ENCODE measurements around the gene MMP24OS.
A peak's percentile ranks its signal among the peaks of the same experiment; 100 is the strongest.
"Not testable (repeated sequence)": the region's sequence is repeated elsewhere in the genome, so short reads cannot be mapped to it uniquely, and the experiment has no call there.

MMP24OS gene

DNA sequence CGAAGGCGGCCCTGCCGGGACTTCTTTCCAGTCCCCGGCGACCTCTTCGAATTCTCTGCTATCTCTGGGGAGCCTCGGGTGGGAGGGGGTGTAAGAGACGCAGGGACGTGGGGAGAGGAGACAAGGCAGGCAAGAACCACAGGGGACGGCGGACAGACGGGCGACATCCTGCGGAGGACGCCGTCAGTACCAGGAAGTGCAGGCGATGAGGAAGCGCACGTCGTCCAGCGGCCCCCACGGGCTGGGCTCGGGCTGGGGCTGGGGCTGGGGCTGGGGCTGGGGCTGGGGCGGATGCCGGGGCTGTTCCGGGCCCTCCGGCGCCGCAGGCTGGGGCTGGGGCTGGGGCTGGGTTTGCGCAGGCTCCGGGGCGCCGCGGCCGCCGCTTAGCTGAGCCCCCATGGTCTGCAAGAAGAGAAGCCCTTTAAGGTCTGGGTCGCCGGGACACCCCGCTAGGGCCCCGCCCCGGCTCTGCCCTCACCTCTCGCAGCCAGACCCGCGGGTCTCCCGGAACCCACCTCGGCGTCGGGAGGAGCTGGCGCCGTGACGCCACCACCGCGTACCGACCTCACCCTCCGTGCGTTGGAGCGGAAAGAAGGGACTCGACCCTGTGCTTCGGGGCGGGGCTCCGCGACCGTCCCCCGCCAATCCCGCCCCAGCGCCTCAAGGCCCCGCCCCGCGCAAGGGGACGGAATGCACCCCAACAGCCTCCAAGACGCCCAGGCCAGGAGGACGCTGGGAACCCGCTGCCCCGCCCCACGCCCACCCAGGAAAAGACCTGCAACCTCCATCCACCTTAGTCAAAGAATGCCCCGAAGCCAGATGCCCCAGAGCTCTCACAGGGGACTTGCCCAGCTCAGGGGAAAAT lies at the start of gene MMP24OS:
MMP24OS (minus strand) TSS at position 592 of the 865 bp plus-strand sequence; CDS start at position 399, 193 bp downstream.
- DNase-seq, result peak; percentile 74

GRCh38 chr20:35327074-35327976 lies 49.4 kb upstream of the MMP24OS start:
- DNase-seq, result no peak

GRCh38 chr20:35326740-35327073 lies 48.8 kb upstream of the MMP24OS start:
- no peak for DNase-seq

GRCh38 chr20:35326021-35326739 lies 48.3 kb upstream of the MMP24OS start:
- no peak for DNase-seq

DNA sequence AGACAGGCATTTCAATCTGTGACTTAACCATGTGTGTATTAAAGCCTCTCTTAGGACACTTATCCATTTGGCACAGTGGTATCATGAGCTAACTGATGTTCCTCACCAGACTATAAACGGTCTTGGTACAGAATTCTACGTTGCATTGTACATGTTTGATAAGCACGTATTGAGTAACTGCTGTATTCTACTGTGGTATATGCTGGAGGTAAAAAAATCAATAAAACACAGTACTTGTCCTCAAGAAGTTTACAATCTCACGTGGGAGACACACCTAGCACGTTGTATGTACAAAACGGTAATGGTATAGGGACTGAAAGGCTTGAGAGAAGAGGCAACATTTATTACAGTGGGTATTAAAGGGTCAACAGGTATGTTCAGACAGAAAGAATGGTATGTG lies 47.5 kb upstream of the MMP24OS start:
- DNase-seq, result no peak

DNA sequence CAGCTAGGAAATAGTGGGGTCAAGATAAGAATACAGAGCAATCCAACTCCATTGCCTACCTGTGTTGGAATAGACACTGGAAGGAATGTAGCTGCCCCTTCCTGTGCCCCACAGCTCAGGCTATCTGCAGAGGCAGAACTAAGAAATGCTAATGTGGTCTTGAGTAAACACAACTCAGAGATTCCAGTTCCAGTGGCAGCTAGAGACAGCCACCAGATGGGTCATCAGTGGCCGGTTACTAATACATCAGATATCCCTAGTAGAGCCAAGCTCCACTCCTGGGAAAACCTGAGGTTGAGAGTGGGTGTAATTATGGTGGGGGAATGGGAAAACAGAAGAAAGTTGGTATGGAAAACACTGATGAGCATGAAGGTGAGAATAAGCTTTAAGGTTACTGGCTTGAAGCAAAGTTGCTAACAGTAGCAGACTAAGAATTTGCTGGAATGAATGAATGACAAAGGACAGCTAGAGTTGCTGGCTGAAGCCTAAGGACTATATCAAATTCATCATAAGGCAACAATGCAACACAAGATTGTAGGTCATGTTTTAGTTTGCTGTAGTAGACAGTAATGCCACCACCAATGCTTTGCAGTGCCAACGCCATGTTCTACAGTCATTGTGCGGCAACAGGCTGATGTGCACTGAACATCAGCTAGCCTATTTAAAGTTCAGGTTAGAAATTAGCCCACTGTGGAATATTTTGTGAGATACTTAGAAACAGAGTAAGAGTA lies 42.6 kb upstream of the MMP24OS start:
- DNase-seq, result no peak

DNA sequence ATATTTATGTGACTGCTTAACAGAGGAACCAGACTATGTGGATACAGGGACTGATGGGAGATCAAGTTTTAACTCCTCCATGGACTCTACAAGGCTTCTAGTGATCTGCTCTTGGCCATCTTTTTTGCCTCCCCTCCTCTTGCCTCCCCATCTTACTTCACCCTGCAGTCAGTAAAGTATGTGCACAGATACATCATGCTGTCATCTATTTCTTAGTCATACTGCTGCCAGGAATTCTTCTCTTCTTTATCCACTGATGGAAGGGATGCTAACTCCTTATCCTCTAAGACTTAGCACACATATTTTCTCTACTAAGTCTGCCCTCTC lies 41.9 kb upstream of the MMP24OS start:
- DNase-seq, result no peak

GRCh38 chr20:35319192-35319870 lies 41.4 kb upstream of the MMP24OS start:
- no peak for DNase-seq

DNA sequence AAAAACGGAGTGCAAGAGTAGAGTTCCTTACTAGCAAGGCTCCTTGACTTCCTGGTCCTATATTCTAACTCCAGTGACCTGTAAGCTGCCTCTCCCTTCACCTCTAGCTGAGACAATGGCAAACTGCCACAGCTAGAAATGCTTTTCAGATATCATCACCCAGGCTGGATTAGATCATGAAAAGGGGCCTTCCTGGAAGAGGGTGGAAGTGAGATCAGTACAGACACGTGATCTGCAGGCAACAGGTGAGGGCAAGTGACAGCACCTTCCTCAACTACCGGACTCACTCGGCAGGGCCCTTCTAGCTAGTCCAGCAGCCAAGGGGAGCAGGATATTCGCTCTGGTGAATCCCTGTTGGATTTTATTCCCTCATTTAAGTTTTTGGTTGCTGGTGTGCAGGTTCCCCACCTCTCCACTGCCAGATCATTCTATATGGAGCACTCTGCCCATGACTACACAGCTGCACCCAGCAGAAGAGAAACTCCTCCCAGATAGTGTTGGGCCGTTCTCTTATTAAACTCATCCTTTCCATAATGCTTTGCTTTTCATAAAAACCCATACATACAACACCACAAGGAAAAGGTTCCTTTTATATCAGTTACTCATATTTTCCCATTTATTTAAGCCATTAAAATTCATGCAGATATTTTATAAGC lies 40.7 kb upstream of the MMP24OS start:
- DNase-seq, result no peak

- DNase-seq, result no peak
Measured at GRCh38 chr20:35317416-35318210, 39.7 kb upstream of the MMP24OS start.

DNA sequence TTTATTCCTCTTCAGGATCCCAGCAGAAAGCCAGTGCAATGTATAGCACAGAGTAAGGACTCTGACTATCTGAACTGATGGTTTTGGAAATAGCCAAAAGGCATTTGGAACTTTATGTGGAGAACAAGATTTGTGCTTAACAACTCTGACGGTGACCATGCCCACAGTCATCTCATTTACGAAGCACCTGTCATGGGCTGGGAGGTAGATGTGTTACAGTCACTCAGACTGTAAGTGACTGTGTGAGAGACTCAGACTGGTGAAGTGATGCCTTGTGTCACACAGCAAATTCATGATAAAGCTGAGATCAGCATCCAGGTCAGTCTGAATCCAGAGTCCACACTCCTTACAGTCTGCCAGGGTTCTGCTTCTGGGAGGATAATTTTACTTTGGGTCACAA lies 38.2 kb upstream of the MMP24OS start:
- no peak for DNase-seq

GRCh38 chr20:35315632-35316020 lies 37.7 kb upstream of the MMP24OS start:
- DNase-seq, result not testable (repeated sequence)

- no peak for DNase-seq
Measured at GRCh38 chr20:35314816-35315631, 37.1 kb upstream of the MMP24OS start.

- no peak for DNase-seq
Measured at GRCh38 chr20:35312318-35312717, 34.4 kb upstream of the MMP24OS start.

DNA sequence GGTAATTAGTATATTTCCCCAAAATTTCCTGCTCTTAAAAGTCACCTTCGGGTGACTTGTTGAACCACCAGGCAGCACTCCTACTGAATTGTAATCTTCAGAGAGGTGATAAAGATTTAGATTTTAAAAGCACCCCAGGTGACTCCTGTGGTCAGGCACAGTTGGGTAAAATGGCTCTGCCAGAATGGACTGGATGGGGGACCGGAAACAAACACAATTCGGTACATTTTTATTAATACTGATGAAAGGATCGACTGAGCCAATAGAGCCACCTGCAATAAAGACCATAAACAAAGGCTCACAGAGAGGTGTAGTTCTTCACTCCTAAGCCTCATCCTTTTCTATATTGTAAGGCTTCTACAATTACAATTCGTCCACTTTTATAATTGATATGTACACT lies 33.9 kb upstream of the MMP24OS start:
- DNase-seq, result no peak

DNA sequence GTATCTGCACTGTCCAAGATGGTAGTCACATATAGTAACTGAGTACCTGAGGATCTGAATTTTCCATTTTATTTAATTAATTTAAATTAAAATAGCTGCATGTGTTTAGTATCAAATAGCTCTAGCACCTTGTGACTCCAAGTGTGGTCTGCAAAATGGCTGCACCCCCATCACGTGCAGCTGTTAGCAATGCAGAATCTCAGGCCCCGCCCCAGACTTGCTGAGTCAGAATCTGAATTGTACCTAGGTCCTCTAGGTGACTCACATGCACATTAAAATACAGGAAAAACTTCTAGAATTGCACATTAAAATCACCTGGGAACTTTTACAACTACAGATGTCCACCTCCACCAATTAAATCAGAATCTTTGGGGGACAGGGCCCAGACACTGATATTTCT lies 33.5 kb upstream of the MMP24OS start:
- no peak for DNase-seq

DNA sequence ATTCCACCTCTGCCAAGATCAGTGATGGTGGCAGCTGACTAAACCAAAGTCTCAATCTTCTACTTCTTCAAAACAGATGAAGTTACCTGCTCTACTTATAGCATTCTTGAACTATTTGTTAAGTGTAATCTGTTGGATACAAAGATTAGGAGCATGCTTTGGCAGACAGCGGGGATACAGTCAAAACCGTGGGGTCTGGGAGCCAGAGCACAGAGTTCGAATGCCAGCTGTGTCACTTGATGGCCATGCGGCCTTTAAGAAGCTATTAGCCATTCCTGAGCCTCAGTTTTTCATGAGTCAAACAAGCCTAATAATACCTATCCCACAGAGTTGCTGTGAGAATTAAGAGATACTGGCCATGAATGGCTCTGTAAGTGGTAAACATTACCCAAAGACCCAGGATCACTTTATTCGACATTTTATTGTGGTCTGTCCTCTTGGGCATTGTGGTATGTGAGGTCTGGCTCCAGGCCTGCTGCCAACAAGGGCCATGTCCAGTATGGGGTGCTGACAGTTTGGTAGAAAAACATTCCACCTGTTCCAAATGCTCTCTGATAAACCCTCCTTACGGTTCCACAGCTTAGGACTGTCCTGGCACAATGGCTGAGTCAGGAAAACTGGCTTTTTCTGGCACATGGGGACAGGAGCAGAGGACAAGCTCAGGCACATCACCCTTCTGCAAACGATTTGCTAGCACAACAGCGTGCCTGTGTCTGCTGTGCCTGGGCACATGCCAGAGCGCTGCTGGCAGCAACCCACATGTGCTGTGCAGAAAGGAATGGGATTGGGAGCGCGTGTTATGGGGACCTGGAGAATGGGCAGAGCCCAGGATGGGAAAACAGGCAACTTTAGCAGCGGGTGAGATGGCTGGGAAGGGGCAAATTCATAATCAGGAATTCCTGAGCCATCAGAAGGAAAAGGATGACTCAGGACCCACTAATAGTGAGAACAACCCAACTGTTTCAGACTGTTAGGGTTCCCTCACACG lies 30.0 kb upstream of the MMP24OS start:
- DNase-seq, result no peak

DNA sequence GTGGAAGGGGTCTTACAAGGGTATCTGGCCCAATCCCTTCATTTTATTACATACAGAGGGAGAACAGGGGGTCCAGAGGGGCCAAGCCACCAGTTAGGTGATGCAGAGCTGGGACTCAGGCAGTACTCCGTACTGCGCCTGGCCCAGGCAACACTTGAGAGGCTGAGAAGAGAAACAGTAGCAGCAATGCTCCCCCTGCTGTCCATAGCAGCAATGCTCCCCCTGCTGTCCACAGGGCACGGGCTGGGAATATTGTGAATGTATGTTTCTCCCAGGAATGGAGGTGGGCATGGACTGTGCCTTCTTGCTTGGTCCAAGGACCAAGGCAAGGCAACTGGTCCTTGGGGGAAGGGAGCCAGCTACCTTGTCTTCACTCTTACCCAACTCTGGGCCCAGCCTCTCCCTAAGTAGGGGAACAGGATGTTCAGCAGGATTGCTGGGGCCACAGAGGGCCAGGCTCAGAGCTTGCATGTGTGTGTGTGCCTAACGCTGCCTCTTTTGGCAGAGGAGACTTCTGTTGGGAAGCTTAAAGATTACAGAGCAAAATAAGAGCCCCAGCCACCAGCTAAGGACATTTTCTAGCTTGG lies 29.1 kb upstream of the MMP24OS start:
- no peak for DNase-seq

Data from SIG-M5 (cell line).